Measurements from ENCODE around the gene TES.

DNA sequence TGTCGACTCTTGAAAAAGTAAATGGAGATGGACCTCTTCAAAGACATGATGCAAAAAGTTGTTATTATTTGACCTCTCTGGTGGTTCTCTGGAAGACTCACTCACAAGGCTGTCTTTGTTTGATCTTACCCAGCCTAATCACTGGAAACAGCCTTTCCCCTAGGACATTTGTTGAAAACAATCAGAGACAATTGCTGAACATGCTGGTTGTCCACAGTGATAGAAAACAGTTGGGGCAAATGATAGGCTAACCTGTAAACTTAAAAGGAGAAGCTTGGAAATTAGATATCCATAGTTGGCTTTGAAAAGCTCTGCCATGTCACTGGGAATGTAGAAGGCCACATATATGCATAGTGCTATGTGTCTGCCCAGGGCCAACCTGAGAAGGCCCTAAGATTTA, 22.9 kb upstream of the TES start:
- TF ChIP-seq, protein P1, sequence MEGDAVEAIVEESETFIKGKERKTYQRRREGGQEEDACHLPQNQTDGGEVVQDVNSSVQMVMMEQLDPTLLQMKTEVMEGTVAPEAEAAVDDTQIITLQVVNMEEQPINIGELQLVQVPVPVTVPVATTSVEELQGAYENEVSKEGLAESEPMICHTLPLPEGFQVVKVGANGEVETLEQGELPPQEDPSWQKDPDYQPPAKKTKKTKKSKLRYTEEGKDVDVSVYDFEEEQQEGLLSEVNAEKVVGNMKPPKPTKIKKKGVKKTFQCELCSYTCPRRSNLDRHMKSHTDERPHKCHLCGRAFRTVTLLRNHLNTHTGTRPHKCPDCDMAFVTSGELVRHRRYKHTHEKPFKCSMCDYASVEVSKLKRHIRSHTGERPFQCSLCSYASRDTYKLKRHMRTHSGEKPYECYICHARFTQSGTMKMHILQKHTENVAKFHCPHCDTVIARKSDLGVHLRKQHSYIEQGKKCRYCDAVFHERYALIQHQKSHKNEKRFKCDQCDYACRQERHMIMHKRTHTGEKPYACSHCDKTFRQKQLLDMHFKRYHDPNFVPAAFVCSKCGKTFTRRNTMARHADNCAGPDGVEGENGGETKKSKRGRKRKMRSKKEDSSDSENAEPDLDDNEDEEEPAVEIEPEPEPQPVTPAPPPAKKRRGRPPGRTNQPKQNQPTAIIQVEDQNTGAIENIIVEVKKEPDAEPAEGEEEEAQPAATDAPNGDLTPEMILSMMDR (IDR thresholded peaks at IDR 0.05), result no peak
- no peak for TF ChIP-seq POLR2A (IDR thresholded peaks at IDR 0.05)

Measured in uterus (tissue), 2 donors.